ENCODE data around the gene PEAR1.
A peak's percentile ranks its signal among the peaks of the same experiment; 100 is the strongest.

PEAR1 gene

GRCh38 chr1:156900896-156901589 lies 7.5 kb downstream of the PEAR1 start:
- DNase-seq (ENCODE audit: low read depth in 1 of 2, low spot score in 1 of 2): no peak
- H3K27ac ChIP-seq (replicated peaks): no peak overlapping the region
- no peak overlapping the region for H3K4me3 ChIP-seq (replicated peaks; ENCODE audit: insufficient read depth, low read length)
- H3K27me3 ChIP-seq (ENCODE audit: insufficient read depth, poor library complexity, severe bottlenecking): peaks cover 5% of the 10 kb centered on the region
- TF ChIP-seq POLR2AphosphoS5 (IDR thresholded peaks at IDR 0.05; ENCODE audit: low read depth) (no peak), GABPA (IDR thresholded peaks at IDR 0.05; ENCODE audit: low read depth) (no peak), SPI1 (IDR thresholded peaks at IDR 0.05; ENCODE audit: borderline replicate concordance, low read depth) (peak; percentile 8; the same call in 1 of the 2 replicates)
- TF ChIP-seq, protein P1, sequence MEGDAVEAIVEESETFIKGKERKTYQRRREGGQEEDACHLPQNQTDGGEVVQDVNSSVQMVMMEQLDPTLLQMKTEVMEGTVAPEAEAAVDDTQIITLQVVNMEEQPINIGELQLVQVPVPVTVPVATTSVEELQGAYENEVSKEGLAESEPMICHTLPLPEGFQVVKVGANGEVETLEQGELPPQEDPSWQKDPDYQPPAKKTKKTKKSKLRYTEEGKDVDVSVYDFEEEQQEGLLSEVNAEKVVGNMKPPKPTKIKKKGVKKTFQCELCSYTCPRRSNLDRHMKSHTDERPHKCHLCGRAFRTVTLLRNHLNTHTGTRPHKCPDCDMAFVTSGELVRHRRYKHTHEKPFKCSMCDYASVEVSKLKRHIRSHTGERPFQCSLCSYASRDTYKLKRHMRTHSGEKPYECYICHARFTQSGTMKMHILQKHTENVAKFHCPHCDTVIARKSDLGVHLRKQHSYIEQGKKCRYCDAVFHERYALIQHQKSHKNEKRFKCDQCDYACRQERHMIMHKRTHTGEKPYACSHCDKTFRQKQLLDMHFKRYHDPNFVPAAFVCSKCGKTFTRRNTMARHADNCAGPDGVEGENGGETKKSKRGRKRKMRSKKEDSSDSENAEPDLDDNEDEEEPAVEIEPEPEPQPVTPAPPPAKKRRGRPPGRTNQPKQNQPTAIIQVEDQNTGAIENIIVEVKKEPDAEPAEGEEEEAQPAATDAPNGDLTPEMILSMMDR (IDR thresholded peaks at IDR 0.05; ENCODE audit: insufficient read depth, low read length): no peak
- TF ChIP-seq, protein P2, sequence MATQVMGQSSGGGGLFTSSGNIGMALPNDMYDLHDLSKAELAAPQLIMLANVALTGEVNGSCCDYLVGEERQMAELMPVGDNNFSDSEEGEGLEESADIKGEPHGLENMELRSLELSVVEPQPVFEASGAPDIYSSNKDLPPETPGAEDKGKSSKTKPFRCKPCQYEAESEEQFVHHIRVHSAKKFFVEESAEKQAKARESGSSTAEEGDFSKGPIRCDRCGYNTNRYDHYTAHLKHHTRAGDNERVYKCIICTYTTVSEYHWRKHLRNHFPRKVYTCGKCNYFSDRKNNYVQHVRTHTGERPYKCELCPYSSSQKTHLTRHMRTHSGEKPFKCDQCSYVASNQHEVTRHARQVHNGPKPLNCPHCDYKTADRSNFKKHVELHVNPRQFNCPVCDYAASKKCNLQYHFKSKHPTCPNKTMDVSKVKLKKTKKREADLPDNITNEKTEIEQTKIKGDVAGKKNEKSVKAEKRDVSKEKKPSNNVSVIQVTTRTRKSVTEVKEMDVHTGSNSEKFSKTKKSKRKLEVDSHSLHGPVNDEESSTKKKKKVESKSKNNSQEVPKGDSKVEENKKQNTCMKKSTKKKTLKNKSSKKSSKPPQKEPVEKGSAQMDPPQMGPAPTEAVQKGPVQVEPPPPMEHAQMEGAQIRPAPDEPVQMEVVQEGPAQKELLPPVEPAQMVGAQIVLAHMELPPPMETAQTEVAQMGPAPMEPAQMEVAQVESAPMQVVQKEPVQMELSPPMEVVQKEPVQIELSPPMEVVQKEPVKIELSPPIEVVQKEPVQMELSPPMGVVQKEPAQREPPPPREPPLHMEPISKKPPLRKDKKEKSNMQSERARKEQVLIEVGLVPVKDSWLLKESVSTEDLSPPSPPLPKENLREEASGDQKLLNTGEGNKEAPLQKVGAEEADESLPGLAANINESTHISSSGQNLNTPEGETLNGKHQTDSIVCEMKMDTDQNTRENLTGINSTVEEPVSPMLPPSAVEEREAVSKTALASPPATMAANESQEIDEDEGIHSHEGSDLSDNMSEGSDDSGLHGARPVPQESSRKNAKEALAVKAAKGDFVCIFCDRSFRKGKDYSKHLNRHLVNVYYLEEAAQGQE (IDR thresholded peaks at IDR 0.05; ENCODE audit: insufficient replicate concordance, low read depth): no peak

GRCh38 chr1:156901590-156901900 lies 8.0 kb downstream of the PEAR1 start:
- TF ChIP-seq SPI1 (IDR thresholded peaks at IDR 0.05; ENCODE audit: borderline replicate concordance, low read depth) (no peak), POLR2AphosphoS5 (IDR thresholded peaks at IDR 0.05; ENCODE audit: low read depth) (no peak), GABPA (IDR thresholded peaks at IDR 0.05; ENCODE audit: low read depth) (no peak)
- TF ChIP-seq, protein P1 (IDR thresholded peaks at IDR 0.05; ENCODE audit: insufficient read depth, low read length): no peak
- TF ChIP-seq, protein P2 (IDR thresholded peaks at IDR 0.05; ENCODE audit: insufficient replicate concordance, low read depth): no peak
- H3K4me3 ChIP-seq (replicated peaks; ENCODE audit: insufficient read depth, low read length): no peak overlapping the region
- H3K27ac ChIP-seq (replicated peaks): no peak overlapping the region
- H3K27me3 ChIP-seq (ENCODE audit: insufficient read depth, poor library complexity, severe bottlenecking): peaks cover 5% of the 10 kb centered on the region
- no peak for DNase-seq (ENCODE audit: low read depth in 1 of 2, low spot score in 1 of 2)

GRCh38 chr1:156901966-156902915 lies 8.7 kb downstream of the PEAR1 start:
- no peak overlapping the region for H3K4me3 ChIP-seq (replicated peaks; ENCODE audit: insufficient read depth, low read length)
- H3K27ac ChIP-seq (replicated peaks): no peak overlapping the region
- no peak for DNase-seq (ENCODE audit: low read depth in 1 of 2, low spot score in 1 of 2)
- H3K27me3 ChIP-seq (ENCODE audit: insufficient read depth, poor library complexity, severe bottlenecking): peaks cover 5% of the 10 kb centered on the region
- no peak for TF ChIP-seq POLR2AphosphoS5 (IDR thresholded peaks at IDR 0.05; ENCODE audit: low read depth)
- no peak for TF ChIP-seq GABPA (IDR thresholded peaks at IDR 0.05; ENCODE audit: low read depth)
- no peak for TF ChIP-seq SPI1 (IDR thresholded peaks at IDR 0.05; ENCODE audit: borderline replicate concordance, low read depth)
- TF ChIP-seq, protein P1 (IDR thresholded peaks at IDR 0.05; ENCODE audit: insufficient read depth, low read length): no peak
- TF ChIP-seq, protein P2 (IDR thresholded peaks at IDR 0.05; ENCODE audit: insufficient replicate concordance, low read depth): no peak
